ENCODE results near the gene HADH. TPM values are rescaled to one million over a fixed set of nuclear protein-coding genes. Genes with fewer than 3 reads are reported as not detected.

HADH gene
- total RNA-seq, 1 donor, result 9.0 TPM

- Histone ChIP-seq H3K4me2 (ENCODE audit: insufficient read depth, low read length) (no peak overlapping the region), H2AFZ (ENCODE audit: low read length) (no peak overlapping the region), H3K27ac (ENCODE audit: low read depth, low read length) (no peak overlapping the region), H3K4me3 (ENCODE audit: insufficient read depth, low read length) (no peak overlapping the region), H3K9me3 (ENCODE audit: low read depth, low read length) (no peaks in the 10 kb centered on the region), H4K20me1 (ENCODE audit: insufficient read depth, low read length) (no peaks in the 10 kb centered on the region), H3K27me3 (ENCODE audit: insufficient read depth, low read length) (no peaks in the 10 kb centered on the region), H3K36me3 (ENCODE audit: insufficient read depth, low read length) (peaks cover 16% of the 10 kb centered on the region), H3K4me1 (ENCODE audit: insufficient read depth, low read length) (no peaks in the 10 kb centered on the region), H3K79me2 (ENCODE audit: insufficient read depth, low read length) (no peaks in the 10 kb centered on the region)
- DNase-seq (ENCODE audit: insufficient read length, low spot score, missing footprints), result no peak
- no peak for TF ChIP-seq CTCF (IDR thresholded peaks at IDR 0.05; ENCODE audit: extremely low read depth, low read depth, low read length)
Measured at GRCh38 chr4:108035691-108036090, 46.0 kb downstream of the HADH start.

- no peaks in the 10 kb centered on the region for H3K27me3 ChIP-seq (ENCODE audit: insufficient read depth, low read length)
- no peak for DNase-seq (ENCODE audit: insufficient read length, low spot score, missing footprints)
- peaks cover 16% of the 10 kb centered on the region for H3K36me3 ChIP-seq (ENCODE audit: insufficient read depth, low read length)
- no peaks in the 10 kb centered on the region for H3K9me3 ChIP-seq (ENCODE audit: low read depth, low read length)
- no peak for TF ChIP-seq CTCF (IDR thresholded peaks at IDR 0.05; ENCODE audit: extremely low read depth, low read depth, low read length)
- no peak overlapping the region for H2AFZ ChIP-seq (ENCODE audit: low read length)
- no peaks in the 10 kb centered on the region for H4K20me1 ChIP-seq (ENCODE audit: insufficient read depth, low read length)
- no peaks in the 10 kb centered on the region for H3K4me1 ChIP-seq (ENCODE audit: insufficient read depth, low read length)
- no peak overlapping the region for H3K27ac ChIP-seq (ENCODE audit: low read depth, low read length)
- no peaks in the 10 kb centered on the region for H3K79me2 ChIP-seq (ENCODE audit: insufficient read depth, low read length)
- H3K4me2 ChIP-seq (ENCODE audit: insufficient read depth, low read length), result no peak overlapping the region
- H3K4me3 ChIP-seq (ENCODE audit: insufficient read depth, low read length), result no peak overlapping the region
Measured at GRCh38 chr4:108036213-108036612, 46.5 kb downstream of the HADH start.

GRCh38 chr4:108037884-108038283 is 48.2 kb downstream of the HADH start:
- TF ChIP-seq CTCF (IDR thresholded peaks at IDR 0.05; ENCODE audit: extremely low read depth, low read depth, low read length), result no peak
- H2AFZ ChIP-seq (ENCODE audit: low read length), result no peak overlapping the region
- peaks cover 12% of the 10 kb centered on the region for H3K36me3 ChIP-seq (ENCODE audit: insufficient read depth, low read length)
- H3K4me1 ChIP-seq (ENCODE audit: insufficient read depth, low read length), result no peaks in the 10 kb centered on the region
- H3K9me3 ChIP-seq (ENCODE audit: low read depth, low read length), result no peaks in the 10 kb centered on the region
- H3K79me2 ChIP-seq (ENCODE audit: insufficient read depth, low read length), result no peaks in the 10 kb centered on the region
- H3K4me3 ChIP-seq (ENCODE audit: insufficient read depth, low read length), result no peak overlapping the region
- no peak for DNase-seq (ENCODE audit: insufficient read length, low spot score, missing footprints)
- H4K20me1 ChIP-seq (ENCODE audit: insufficient read depth, low read length), result no peaks in the 10 kb centered on the region
- no peak overlapping the region for H3K27ac ChIP-seq (ENCODE audit: low read depth, low read length)
- no peak overlapping the region for H3K4me2 ChIP-seq (ENCODE audit: insufficient read depth, low read length)
- no peaks in the 10 kb centered on the region for H3K27me3 ChIP-seq (ENCODE audit: insufficient read depth, low read length)

- no peak for TF ChIP-seq CTCF (IDR thresholded peaks at IDR 0.05; ENCODE audit: extremely low read depth, low read depth, low read length)
- no peak overlapping the region for H3K4me2 ChIP-seq (ENCODE audit: insufficient read depth, low read length)
- no peak overlapping the region for H3K4me3 ChIP-seq (ENCODE audit: insufficient read depth, low read length)
- no peaks in the 10 kb centered on the region for H4K20me1 ChIP-seq (ENCODE audit: insufficient read depth, low read length)
- H2AFZ ChIP-seq (ENCODE audit: low read length), result no peak overlapping the region
- H3K4me1 ChIP-seq (ENCODE audit: insufficient read depth, low read length), result peaks cover 7% of the 10 kb centered on the region
- no peak overlapping the region for H3K27ac ChIP-seq (ENCODE audit: low read depth, low read length)
- H3K79me2 ChIP-seq (ENCODE audit: insufficient read depth, low read length), result no peaks in the 10 kb centered on the region
- no peaks in the 10 kb centered on the region for H3K27me3 ChIP-seq (ENCODE audit: insufficient read depth, low read length)
- H3K9me3 ChIP-seq (ENCODE audit: low read depth, low read length), result no peaks in the 10 kb centered on the region
- no peak for DNase-seq (ENCODE audit: insufficient read length, low spot score, missing footprints)
- H3K36me3 ChIP-seq (ENCODE audit: insufficient read depth, low read length), result no peaks in the 10 kb centered on the region
Measured at GRCh38 chr4:108042927-108043326, 53.2 kb downstream of the HADH start.
